NCI-H1092 (cell line): Measurements from ENCODE around the gene ELAVL3.
A peak's percentile ranks its signal among the peaks of the same experiment; 100 is the strongest.

Source experiments
- DNase-seq: peaks from one replicate; lab custom pipeline; 2025; lab: John Stamatoyannopoulos, UW

Gene ELAVL3

GRCh38 chr19:11480715-11481533 is at the start of gene ELAVL3:
TSS of gene ELAVL3 (minus strand) at chr19:11481046. CDS start at chr19:11480608, 438 bp downstream.
- DNase-seq = peak; percentile 58

GRCh38 chr19:11530432-11530831 is 49.6 kb upstream of the ELAVL3 start:
- peak; percentile 94 for DNase-seq

- peak; percentile 95 for DNase-seq
Measured at GRCh38 chr19:11528551-11529341, 47.9 kb upstream of the ELAVL3 start, which contains the start of gene ECSIT. TSS of gene ECSIT (minus strand) at chr19:11529134. CDS start at chr19:11519170, 9,964 bp downstream.

GRCh38 chr19:11519138-11519537 is 38.3 kb upstream of the ELAVL3 start:
- no peak for DNase-seq

- no peak for DNase-seq
Measured at GRCh38 chr19:11513946-11514345, 33.1 kb upstream of the ELAVL3 start.

- no peak for DNase-seq
Measured at GRCh38 chr19:11510444-11510843, 29.6 kb upstream of the ELAVL3 start.

GRCh38 chr19:11507370-11508078 is 26.7 kb upstream of the ELAVL3 start:
- DNase-seq = no peak

- no peak for DNase-seq
Measured at GRCh38 chr19:11506967-11507366, 26.1 kb upstream of the ELAVL3 start.

GRCh38 chr19:11506101-11506555 is 25.3 kb upstream of the ELAVL3 start:
- DNase-seq = no peak

GRCh38 chr19:11505504-11506100 is 24.8 kb upstream of the ELAVL3 start, which contains the start of gene ZNF653:
TSS of gene ZNF653 (minus strand) at chr19:11505839. CDS start at chr19:11505786, 53 bp downstream.
- DNase-seq = peak; percentile 95

GRCh38 chr19:11505032-11505503 is 24.2 kb upstream of the ELAVL3 start:
- peak; percentile 92 for DNase-seq

- no peak for DNase-seq
Measured at GRCh38 chr19:11504502-11505031, 23.7 kb upstream of the ELAVL3 start.

GRCh38 chr19:11499890-11500420 is 19.1 kb upstream of the ELAVL3 start:
- no peak for DNase-seq

- no peak for DNase-seq
Measured at GRCh38 chr19:11499220-11499726, 18.4 kb upstream of the ELAVL3 start.

GRCh38 chr19:11496391-11497163 is 15.7 kb upstream of the ELAVL3 start:
- DNase-seq = no peak

GRCh38 chr19:11495885-11496284 is 15.0 kb upstream of the ELAVL3 start:
- DNase-seq = no peak

- DNase-seq = no peak
Measured at GRCh38 chr19:11495481-11495880, 14.6 kb upstream of the ELAVL3 start.

- no peak for DNase-seq
Measured at GRCh38 chr19:11494634-11495285, 13.9 kb upstream of the ELAVL3 start.

GRCh38 chr19:11489378-11489777 is 8.5 kb upstream of the ELAVL3 start:
- DNase-seq = no peak
